ENCODE results near the gene ACER1.

GRCh38 chr19:6267552-6268381, 65.6 kb downstream of the ACER1 start:
- TF ChIP-seq ZNF521 (tag by site-specific recombination; IDR thresholded peaks at IDR 0.05) (no peak), ZNF792 (tag by site-specific recombination; IDR thresholded peaks at IDR 0.05) (no peak), KLF1 (tag by site-specific recombination; IDR thresholded peaks at IDR 0.05) (no peak), ZNF768 (tag by site-specific recombination; IDR thresholded peaks at IDR 0.05) (no peak), MZF1 (tag by site-specific recombination; IDR thresholded peaks at IDR 0.05; ENCODE audit: borderline replicate concordance) (no peak), ZNF645 (tag by site-specific recombination; IDR thresholded peaks at IDR 0.05) (no peak), ZNF629 (tag by site-specific recombination; IDR thresholded peaks at IDR 0.05) (no peak), ZNF548 (tag by site-specific recombination; IDR thresholded peaks at IDR 0.05) (no peak), ZNF146 (tag by site-specific recombination; IDR thresholded peaks at IDR 0.05) (no peak), YY1 (tag by site-specific recombination; IDR thresholded peaks at IDR 0.05) (no peak), YY2 (tag by site-specific recombination; IDR thresholded peaks at IDR 0.05) (no peak)
- TF ChIP-seq, protein P1, sequence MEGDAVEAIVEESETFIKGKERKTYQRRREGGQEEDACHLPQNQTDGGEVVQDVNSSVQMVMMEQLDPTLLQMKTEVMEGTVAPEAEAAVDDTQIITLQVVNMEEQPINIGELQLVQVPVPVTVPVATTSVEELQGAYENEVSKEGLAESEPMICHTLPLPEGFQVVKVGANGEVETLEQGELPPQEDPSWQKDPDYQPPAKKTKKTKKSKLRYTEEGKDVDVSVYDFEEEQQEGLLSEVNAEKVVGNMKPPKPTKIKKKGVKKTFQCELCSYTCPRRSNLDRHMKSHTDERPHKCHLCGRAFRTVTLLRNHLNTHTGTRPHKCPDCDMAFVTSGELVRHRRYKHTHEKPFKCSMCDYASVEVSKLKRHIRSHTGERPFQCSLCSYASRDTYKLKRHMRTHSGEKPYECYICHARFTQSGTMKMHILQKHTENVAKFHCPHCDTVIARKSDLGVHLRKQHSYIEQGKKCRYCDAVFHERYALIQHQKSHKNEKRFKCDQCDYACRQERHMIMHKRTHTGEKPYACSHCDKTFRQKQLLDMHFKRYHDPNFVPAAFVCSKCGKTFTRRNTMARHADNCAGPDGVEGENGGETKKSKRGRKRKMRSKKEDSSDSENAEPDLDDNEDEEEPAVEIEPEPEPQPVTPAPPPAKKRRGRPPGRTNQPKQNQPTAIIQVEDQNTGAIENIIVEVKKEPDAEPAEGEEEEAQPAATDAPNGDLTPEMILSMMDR (tag by site-specific recombination; IDR thresholded peaks at IDR 0.05): no peak
